A375 (cell line): ENCODE results near the gene ZNF717. TPM values are rescaled to one million over a fixed set of nuclear protein-coding genes. Genes with fewer than 3 reads are reported as not detected.

ENCODE experiments used
- small RNA-seq: library from RNA; depleted of rRNA; stranded (forward); fragments of <200 nt; gene quantifications from one replicate; pipeline ENCODE3, GENCODE V24; 2014
- total RNA-seq: library from RNA; depleted of rRNA; stranded (reverse); fragments of >200 nt; shearing (Covaris generic); gene quantifications from 2 replicates; pipeline ENCODE4 v1.2.3, GENCODE V29; 2014; rRNA removed

The ZNF717 gene
- total RNA-seq, result 12.3 and 27.0 TPM in 2 replicates

GRCh38 chr3:75785081-75785755 is at the start of gene ZNF717:
Gene ZNF717, minus strand, starts transcription at chr3:75785549. Its CDS starts 2,187 bp downstream, at chr3:75783362.

Small RNA genes within 50 kb of the gene (small RNA-seq; reads per million reads assigned to genes)
- not detected for gene MIR4273

Other genes with a start within 250 kb of the ZNF717 start
- not detected in 2 replicates for gene FRG2C, start 121.2 kb downstream of the ZNF717 start, total RNA-seq